ENCODE results near the gene GPR55.

Gene GPR55

DNA sequence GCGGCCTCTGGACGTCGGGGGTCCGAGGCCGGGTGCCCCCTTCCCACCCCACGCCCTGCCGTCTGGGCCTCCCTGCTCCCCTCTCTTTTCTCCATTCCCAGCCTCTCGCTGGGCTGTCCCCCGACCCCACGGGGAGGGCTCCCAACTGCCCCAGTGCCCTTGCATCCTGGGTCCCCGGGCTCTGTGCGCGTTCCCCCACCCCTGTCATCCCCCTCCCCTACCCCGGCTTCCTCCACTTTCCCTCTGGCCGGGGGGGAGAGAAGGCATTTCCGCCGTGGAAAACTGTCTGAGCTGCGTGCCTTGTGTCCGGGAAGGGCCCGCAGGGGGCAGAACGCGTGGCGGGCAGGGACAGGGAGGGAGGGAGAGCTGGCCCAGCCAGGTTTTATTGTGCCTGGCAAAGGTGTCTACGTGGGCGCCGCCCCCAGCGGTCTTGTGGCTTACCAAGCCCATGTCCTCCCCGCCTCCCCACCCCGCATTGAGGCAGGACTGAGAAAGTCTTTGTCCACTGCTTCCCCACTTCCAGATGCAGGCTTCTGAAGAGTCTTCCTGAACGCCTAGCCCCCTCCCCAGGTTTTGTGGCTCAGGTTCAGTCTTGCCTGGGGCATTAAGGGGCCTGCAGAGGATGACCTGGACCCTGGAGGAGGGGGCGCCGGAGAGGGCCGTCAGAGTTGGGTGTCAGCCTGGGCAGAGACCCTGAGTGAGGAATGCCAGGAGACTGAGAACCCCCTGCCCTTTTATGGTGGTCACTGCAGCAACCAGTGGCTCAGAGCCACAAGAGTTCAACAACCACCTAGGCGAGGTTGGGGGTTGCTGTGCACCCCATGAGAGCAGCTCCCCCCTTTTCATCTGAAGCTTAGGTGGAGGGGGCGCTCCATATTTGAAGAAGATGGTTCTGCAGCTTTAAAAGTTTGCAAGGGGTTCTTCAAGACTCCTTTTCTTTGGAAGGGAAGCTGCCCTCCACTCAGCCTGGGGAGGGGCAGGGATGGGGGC lies 59.0 kb downstream of the GPR55 start:
- DNase-seq, result peak; percentile 77

DNA sequence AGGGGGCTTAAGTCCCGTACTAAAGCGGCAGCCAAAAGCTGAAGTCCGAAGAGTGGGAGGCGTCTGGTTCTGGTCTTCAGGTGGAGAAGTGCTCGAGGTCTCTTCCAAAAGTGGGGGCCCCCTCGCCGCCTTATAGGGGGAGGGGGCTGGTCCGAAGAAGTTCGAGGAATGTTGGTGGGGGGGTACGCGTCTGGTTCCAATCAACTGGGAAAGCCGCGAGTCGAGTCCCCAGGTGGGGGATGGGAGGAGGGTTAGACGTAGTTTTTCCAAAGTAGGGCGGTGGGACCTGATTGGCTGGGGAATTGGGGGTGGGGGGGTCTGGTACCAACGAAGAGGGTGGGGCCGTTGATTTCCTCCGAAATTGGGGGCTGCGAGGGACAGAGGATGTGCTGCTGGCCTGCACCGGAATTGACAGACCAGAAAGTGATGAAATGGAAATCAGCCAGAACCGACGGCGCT lies 59.7 kb downstream of the GPR55 start:
- DNase-seq, result no peak

DNA sequence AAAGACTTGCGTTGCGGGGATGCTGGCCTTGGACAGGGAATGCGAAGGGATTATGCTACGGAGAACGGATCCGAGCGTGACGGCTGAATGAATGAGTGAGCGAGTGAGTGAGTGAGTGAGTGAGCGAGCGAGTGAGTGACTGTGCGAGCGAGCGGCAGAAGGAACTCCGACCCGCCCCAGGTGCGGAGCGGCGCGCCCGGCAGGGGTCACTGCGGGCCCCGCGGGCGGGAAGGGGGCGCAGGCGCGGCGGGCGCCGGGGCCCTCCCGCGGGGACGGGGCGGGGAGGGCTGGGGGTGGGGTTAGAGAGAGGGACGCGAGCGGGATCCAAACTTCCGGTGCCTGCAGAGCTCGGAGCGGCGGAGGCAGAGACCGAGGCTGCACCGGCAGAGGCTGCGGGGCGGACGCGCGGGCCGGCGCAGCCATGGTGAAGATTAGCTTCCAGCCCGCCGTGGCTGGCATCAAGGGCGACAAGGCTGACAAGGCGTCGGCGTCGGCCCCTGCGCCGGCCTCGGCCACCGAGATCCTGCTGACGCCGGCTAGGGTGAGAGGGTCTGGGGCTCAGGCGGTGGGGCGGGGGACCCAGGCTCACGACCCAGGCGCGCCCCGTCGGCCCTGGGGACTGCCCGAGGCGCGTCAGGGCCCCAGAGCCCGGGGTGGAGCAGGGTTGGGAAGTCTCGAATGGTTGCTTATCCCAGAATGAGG lies 60.3 kb downstream of the GPR55 start, which contains the start of gene ITM2C:
ITM2C (plus strand) TSS at position 338 of the 702 bp plus-strand sequence; CDS start at position 422, 84 bp downstream.
- DNase-seq, result peak; percentile 85

GRCh38 chr2:230864122-230864604 lies 60.9 kb downstream of the GPR55 start:
- DNase-seq, result no peak

GRCh38 chr2:230863442-230864121 lies 61.5 kb downstream of the GPR55 start:
- DNase-seq, result no peak

DNA sequence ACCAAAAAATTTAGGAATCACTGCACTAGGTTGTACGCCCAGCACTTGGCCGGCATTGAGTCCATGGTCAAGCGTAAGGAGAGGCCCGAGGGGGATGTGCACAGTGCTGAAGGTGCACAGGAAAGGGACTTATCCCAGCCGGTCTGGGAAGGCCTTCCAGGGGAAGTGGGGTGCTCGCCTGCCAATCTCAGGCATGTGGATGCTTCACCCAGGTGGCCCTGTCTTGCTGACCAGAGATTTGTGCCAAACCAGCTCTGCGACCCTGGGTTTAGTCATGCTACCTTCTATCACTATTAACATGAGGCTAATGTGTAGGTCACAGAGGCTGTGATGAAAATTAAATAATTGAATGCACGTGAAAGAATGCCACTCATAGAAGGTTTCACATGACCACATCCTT lies 62.0 kb downstream of the GPR55 start:
- no peak for DNase-seq

GRCh38 chr2:230862292-230862691 lies 62.8 kb downstream of the GPR55 start:
- no peak for DNase-seq

DNA sequence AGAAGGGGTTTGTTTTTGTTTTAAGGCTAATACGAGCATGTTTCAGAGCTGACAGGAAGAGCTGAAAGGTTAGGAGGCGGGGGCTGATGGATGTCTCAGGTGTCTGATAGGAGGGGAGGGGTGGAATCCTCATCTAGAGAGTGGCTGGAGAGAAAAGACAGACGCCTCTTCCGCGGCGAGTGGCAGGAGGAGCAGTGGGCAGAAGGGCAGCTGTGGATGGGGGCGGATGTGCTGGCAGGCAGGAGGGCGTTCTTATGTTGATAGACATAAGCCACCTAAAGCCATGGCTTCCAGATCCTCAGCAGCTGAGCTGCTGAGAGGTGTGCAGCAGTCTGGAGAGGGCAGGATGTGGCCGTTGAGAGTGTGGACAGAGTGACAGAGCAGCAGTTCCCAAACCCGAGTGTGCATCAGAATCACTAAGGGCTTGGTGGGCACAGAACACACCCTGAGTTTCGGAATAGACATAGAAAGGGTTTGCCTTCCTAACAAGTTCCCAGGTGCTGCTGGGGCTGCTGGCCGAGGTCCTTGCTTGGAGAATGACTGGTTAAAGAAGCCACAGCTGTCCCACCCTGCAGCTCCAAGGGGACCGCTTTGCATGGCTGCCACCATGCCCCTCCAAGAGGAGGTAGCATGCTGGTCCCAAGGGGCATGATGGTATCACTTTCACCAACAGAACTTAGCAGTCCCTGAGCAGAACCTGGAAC lies 63.3 kb downstream of the GPR55 start:
- no peak for DNase-seq
